Activated T-helper 1 cell treated with anti-CD3 and anti-CD28 coated beads, Interleukin-12 subunit alpha, Interleukin-12 subunit beta, Interleukin-2, Interleukin-4 antibody, amounts not matched to agents 30 ng/mL and 10 ng/mL and 1 ng/mL, durations not matched to agents 14 hours and 24 hours and 36 hours (primary cell): ENCODE results near the gene ODF2L. TPM values are rescaled to one million over a fixed set of nuclear protein-coding genes. Genes with fewer than 3 reads are reported as not detected.

Experiments
- DNase-seq: peaks from one replicate; pipeline ENCODE4 v3.0.0; 2021; ENCODE audit warnings: low spot score
- H3K27ac Mint-ChIP-seq: one replicate; pipeline ENCODE4 v1.8.0; 2021; ENCODE audit warnings: mild to moderate bottlenecking, mixed read lengths
- H3K27me3 Mint-ChIP-seq: one replicate; pipeline ENCODE4 v1.8.0; 2022; ENCODE audit warnings: mild to moderate bottlenecking, moderate library complexity, mixed read lengths; ENCODE audit not compliant: insufficient read depth
- H3K36me3 Mint-ChIP-seq: one replicate; pipeline ENCODE4 v1.8.0; 2021; ENCODE audit warnings: low read depth, mixed read lengths
- H3K4me1 Mint-ChIP-seq: one replicate; pipeline ENCODE4 v1.8.0; 2021; ENCODE audit warnings: low read depth, mixed read lengths
- H3K4me3 Mint-ChIP-seq: one replicate; pipeline ENCODE4 v1.8.0; 2021; ENCODE audit warnings: mild to moderate bottlenecking, moderate library complexity, mixed read lengths
- H3K9me3 Mint-ChIP-seq: one replicate; pipeline ENCODE4 v1.8.0; 2021; ENCODE audit warnings: mixed read lengths
- intact Hi-C: fragments of 100-400 bp; cut with micrococcal nuclease; formaldehyde crosslinking; loops from one replicate; pipeline ENCODE4 v1.15.1; 2024
- total RNA-seq: library from RNA; stranded (reverse); gene quantifications from 2 replicates; pipeline ENCODE4 v1.2.3, GENCODE V29; 2022

Gene ODF2L
- total RNA-seq, 1 donor from 2014 or later, result 21.0 TPM

GRCh38 chr1:86339014-86339812, 56.9 kb downstream of the ODF2L start:
- Mint-ChIP-seq H3K27me3 (peaks cover 3% of the 10 kb centered on the region), H3K4me3 (no peak overlapping the region), H3K4me1 (no peaks in the 10 kb centered on the region), H3K27ac (no peak overlapping the region), H3K9me3 (no peaks in the 10 kb centered on the region), H3K36me3 (no peaks in the 10 kb centered on the region)
- no peak for DNase-seq
- intact Hi-C loops, result no loop called here

GRCh38 chr1:86335916-86336315, 60.2 kb downstream of the ODF2L start:
- no peaks in the 10 kb centered on the region for H3K4me1 Mint-ChIP-seq
- no peak for DNase-seq
- H3K4me3 Mint-ChIP-seq, result no peak overlapping the region
- H3K9me3 Mint-ChIP-seq, result no peaks in the 10 kb centered on the region
- intact Hi-C loops, result no loop called here
- H3K36me3 Mint-ChIP-seq, result no peaks in the 10 kb centered on the region
- peaks cover 3% of the 10 kb centered on the region for H3K27me3 Mint-ChIP-seq
- no peak overlapping the region for H3K27ac Mint-ChIP-seq

- Mint-ChIP-seq H3K4me3 (no peak overlapping the region), H3K36me3 (no peaks in the 10 kb centered on the region), H3K27ac (no peak overlapping the region), H3K27me3 (no peaks in the 10 kb centered on the region), H3K4me1 (no peaks in the 10 kb centered on the region), H3K9me3 (no peaks in the 10 kb centered on the region)
- intact Hi-C loops, result no loop called here
- DNase-seq, result no peak
Observed at GRCh38 chr1:86325264-86325663, 70.9 kb downstream of the ODF2L start.

GRCh38 chr1:86324130-86324822, 71.8 kb downstream of the ODF2L start:
- H3K27ac Mint-ChIP-seq, result no peak overlapping the region
- no peaks in the 10 kb centered on the region for H3K9me3 Mint-ChIP-seq
- no peaks in the 10 kb centered on the region for H3K36me3 Mint-ChIP-seq
- no peaks in the 10 kb centered on the region for H3K27me3 Mint-ChIP-seq
- no peaks in the 10 kb centered on the region for H3K4me1 Mint-ChIP-seq
- no peak for DNase-seq
- H3K4me3 Mint-ChIP-seq, result no peak overlapping the region
- intact Hi-C loops, result no loop called here

DNA sequence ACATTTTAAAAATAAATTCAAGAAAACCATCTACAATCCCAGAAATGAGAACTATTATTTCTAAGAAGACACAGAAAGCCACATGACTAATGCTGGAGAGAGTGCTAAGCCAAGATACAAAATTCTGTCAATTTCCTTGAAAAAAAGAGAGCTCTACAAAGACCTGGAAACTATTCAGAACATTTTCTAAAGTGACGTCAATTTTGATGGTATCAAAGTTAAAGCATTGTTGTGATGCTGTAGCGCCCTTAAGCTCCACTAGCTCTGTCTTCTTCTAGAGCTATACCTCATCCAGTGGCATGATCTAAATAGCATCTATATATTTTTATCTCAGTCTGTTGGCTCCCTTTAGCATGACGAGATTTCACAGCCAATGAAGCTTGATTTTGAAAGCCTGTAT, 73.9 kb downstream of the ODF2L start:
- intact Hi-C loops, result no loop called here
- Mint-ChIP-seq H3K9me3 (no peaks in the 10 kb centered on the region), H3K27me3 (no peaks in the 10 kb centered on the region), H3K4me3 (no peak overlapping the region), H3K4me1 (no peaks in the 10 kb centered on the region), H3K36me3 (no peaks in the 10 kb centered on the region), H3K27ac (no peak overlapping the region)
- DNase-seq, result no peak

DNA sequence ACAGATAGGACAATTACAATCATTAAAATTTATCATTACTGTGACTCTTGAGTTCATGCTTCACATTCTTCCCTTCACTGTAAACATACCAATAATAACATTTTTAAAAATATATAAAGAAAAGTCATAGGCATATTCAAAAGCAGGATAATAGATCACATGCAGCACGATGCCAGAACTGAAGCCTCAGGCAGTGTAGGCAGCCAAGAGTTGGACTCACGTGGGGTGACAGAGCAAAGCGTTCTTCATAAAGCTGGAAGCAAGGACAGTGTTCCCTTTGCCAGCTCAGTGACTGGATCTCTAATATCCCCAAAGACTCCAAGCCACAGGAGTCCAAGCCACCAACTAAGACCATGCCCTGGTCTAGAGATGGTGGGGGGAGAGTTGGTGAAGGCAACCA, 77.7 kb downstream of the ODF2L start:
- no peak overlapping the region for H3K27ac Mint-ChIP-seq
- no peaks in the 10 kb centered on the region for H3K4me1 Mint-ChIP-seq

GRCh38 chr1:86317926-86318325, 78.2 kb downstream of the ODF2L start:
- Mint-ChIP-seq H3K27ac (no peak overlapping the region), H3K36me3 (no peaks in the 10 kb centered on the region), H3K4me3 (no peak overlapping the region), H3K4me1 (no peaks in the 10 kb centered on the region), H3K9me3 (no peaks in the 10 kb centered on the region), H3K27me3 (no peaks in the 10 kb centered on the region)
- intact Hi-C loops, result no loop called here
- DNase-seq, result no peak

More for the DNA sequence above, 77.7 kb downstream of the ODF2L start:
- Mint-ChIP-seq H3K4me3 (no peak overlapping the region), H3K36me3 (no peaks in the 10 kb centered on the region), H3K9me3 (no peaks in the 10 kb centered on the region), H3K27me3 (no peaks in the 10 kb centered on the region)
- intact Hi-C loops, result no loop called here
- no peak for DNase-seq

DNA sequence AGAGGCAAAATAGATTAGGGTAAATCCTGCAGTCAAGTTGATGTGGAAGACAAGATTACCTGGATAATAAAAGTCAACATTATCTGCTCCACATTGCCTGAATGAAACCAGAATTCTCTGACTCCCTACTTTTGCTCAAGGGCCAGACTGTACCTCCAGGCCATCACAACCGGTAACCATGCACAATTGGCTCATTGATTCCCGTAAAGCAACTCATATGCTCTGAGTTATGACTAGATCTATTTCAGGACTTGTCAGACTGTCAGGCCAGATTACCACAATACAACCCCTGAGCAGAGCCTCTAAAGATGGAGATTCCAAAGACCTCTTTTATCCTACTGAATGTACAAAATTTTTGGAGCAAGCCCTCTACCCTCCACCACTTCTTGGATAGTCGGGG, 90.4 kb downstream of the ODF2L start:
- Mint-ChIP-seq H3K27me3 (peaks cover 3% of the 10 kb centered on the region), H3K4me3 (no peak overlapping the region), H3K4me1 (no peaks in the 10 kb centered on the region), H3K9me3 (peaks cover under 1% of the 10 kb centered on the region), H3K27ac (no peak overlapping the region), H3K36me3 (no peaks in the 10 kb centered on the region)
- no peak for DNase-seq
- intact Hi-C loops, result no loop called here

GRCh38 chr1:86303041-86303690, 93.0 kb downstream of the ODF2L start:
- DNase-seq, result no peak
- Mint-ChIP-seq H3K9me3 (peaks cover 3% of the 10 kb centered on the region), H3K4me1 (no peaks in the 10 kb centered on the region), H3K27ac (no peak overlapping the region), H3K27me3 (peaks cover 3% of the 10 kb centered on the region), H3K36me3 (no peaks in the 10 kb centered on the region), H3K4me3 (no peak overlapping the region)
- intact Hi-C loops, result no loop called here

Other genes starting within 250 kb of the ODF2L start
- 0.05 TPM in 1 of 2 replicates, not detected in the other for gene COL24A1, start 239.6 kb downstream of the ODF2L start, total RNA-seq
- not detected in 2 replicates for gene CLCA2, start 27.8 kb upstream of the ODF2L start, total RNA-seq
- gene CLCA1, start 72.6 kb upstream of the ODF2L start, total RNA-seq, result not detected in 2 replicates
- gene CLCA4, start 150.8 kb upstream of the ODF2L start, total RNA-seq, result not detected in 2 replicates